Measurements from ENCODE around the gene LIPF. TPM values are rescaled to one million over a fixed set of nuclear protein-coding genes. Genes with fewer than 3 reads are reported as not detected.

LIPF gene
- total and polyA plus RNA-seq, 2 of the 13 experiments (the other 11 are each of a cell fraction or from before 2014, with no cell fraction given), result not detected

GRCh38 chr10:88680958-88681357, 16.7 kb downstream of the LIPF start:
- POLR2A ChIA-PET, result no interaction called here

More at GRCh38 chr10:88680958-88681357, 16.7 kb downstream of the LIPF start:
- no peak for DNase-seq (ENCODE audit: low spot score)
- H3K9me3 ChIP-seq (ENCODE audit: low read length), result no peaks in the 10 kb centered on the region
- no peak overlapping the region for H2AFZ ChIP-seq (ENCODE audit: low read length)
- intact Hi-C loops (cut with micrococcal nuclease; ENCODE audit: unreplicated experiment), result no loop called here
- H3K4me2 ChIP-seq (ENCODE audit: low read depth, low read length), result no peak overlapping the region
- no peaks in the 10 kb centered on the region for H3K36me3 ChIP-seq (replicated peaks in 1 of 2; ENCODE audit: control insufficient read depth in 1 of 2, insufficient read depth in 2 of 2, low read length in 2 of 2)
- BruUV-seq (replicated peaks), result no TSS peak
- no peak for FAIRE-seq
- 2% methylated on average over 4 of the region's 4 CpGs for WGBS (ENCODE audit: low lambda C conversion rate)
- no peak overlapping the region for H3K9ac ChIP-seq (ENCODE audit: insufficient read depth, low read depth, low read length)
- no peak overlapping the region for H3K27ac ChIP-seq (ENCODE audit: extremely low read length, insufficient read depth, low read length)
- TF ChIP-seq, protein P1, sequence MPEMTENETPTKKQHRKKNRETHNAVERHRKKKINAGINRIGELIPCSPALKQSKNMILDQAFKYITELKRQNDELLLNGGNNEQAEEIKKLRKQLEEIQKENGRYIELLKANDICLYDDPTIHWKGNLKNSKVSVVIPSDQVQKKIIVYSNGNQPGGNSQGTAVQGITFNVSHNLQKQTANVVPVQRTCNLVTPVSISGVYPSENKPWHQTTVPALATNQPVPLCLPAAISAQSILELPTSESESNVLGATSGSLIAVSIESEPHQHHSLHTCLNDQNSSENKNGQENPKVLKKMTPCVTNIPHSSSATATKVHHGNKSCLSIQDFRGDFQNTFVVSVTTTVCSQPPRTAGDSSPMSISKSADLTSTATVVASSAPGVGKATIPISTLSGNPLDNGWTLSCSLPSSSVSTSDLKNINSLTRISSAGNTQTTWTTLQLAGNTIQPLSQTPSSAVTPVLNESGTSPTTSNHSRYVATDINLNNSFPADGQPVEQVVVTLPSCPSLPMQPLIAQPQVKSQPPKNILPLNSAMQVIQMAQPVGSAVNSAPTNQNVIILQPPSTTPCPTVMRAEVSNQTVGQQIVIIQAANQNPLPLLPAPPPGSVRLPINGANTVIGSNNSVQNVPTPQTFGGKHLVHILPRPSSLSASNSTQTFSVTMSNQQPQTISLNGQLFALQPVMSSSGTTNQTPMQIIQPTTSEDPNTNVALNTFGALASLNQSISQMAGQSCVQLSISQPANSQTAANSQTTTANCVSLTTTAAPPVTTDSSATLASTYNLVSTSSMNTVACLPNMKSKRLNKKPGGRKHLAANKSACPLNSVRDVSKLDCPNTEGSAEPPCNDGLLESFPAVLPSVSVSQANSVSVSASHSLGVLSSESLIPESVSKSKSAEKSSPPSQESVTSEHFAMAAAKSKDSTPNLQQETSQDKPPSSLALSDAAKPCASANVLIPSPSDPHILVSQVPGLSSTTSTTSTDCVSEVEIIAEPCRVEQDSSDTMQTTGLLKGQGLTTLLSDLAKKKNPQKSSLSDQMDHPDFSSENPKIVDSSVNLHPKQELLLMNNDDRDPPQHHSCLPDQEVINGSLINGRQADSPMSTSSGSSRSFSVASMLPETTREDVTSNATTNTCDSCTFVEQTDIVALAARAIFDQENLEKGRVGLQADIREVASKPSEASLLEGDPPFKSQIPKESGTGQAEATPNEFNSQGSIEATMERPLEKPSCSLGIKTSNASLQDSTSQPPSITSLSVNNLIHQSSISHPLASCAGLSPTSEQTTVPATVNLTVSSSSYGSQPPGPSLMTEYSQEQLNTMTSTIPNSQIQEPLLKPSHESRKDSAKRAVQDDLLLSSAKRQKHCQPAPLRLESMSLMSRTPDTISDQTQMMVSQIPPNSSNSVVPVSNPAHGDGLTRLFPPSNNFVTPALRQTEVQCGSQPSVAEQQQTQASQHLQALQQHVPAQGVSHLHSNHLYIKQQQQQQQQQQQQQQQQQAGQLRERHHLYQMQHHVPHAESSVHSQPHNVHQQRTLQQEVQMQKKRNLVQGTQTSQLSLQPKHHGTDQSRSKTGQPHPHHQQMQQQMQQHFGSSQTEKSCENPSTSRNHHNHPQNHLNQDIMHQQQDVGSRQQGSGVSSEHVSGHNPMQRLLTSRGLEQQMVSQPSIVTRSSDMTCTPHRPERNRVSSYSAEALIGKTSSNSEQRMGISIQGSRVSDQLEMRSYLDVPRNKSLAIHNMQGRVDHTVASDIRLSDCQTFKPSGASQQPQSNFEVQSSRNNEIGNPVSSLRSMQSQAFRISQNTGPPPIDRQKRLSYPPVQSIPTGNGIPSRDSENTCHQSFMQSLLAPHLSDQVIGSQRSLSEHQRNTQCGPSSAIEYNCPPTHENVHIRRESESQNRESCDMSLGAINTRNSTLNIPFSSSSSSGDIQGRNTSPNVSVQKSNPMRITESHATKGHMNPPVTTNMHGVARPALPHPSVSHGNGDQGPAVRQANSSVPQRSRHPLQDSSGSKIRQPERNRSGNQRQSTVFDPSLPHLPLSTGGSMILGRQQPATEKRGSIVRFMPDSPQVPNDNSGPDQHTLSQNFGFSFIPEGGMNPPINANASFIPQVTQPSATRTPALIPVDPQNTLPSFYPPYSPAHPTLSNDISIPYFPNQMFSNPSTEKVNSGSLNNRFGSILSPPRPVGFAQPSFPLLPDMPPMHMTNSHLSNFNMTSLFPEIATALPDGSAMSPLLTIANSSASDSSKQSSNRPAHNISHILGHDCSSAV (CRISPR knock-in tag; IDR thresholded peaks at IDR 0.05; ENCODE audit: borderline replicate concordance), result no peak
- TF ChIP-seq RAD21 (CRISPR knock-in tag; IDR thresholded peaks at IDR 0.05) (no peak), U2AF2 (IDR thresholded peaks at IDR 0.05; ENCODE audit: low read depth, low read length) (no peak), RXRA (CRISPR knock-in tag; IDR thresholded peaks at IDR 0.05) (no peak), LBX2 (CRISPR knock-in tag; IDR thresholded peaks at IDR 0.05; ENCODE audit: borderline replicate concordance) (no peak), ERF (CRISPR knock-in tag; IDR thresholded peaks at IDR 0.05) (no peak), ZSCAN21 (CRISPR knock-in tag; IDR thresholded peaks at IDR 0.05; ENCODE audit: borderline replicate concordance) (no peak)
- TF ChIP-seq, protein P2, sequence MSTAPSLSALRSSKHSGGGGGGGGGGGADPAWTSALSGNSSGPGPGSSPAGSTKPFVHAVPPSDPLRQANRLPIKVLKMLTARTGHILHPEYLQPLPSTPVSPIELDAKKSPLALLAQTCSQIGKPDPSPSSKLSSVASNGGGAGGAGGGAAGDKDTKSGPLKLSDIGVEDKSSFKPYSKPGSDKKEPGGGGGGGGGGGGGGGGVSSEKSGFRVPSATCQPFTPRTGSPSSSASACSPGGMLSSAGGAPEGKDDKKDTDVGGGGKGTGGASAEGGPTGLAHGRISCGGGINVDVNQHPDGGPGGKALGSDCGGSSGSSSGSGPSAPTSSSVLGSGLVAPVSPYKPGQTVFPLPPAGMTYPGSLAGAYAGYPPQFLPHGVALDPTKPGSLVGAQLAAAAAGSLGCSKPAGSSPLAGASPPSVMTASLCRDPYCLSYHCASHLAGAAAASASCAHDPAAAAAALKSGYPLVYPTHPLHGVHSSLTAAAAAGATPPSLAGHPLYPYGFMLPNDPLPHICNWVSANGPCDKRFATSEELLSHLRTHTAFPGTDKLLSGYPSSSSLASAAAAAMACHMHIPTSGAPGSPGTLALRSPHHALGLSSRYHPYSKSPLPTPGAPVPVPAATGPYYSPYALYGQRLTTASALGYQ (CRISPR knock-in tag; IDR thresholded peaks at IDR 0.05), result no peak
- TF ChIP-seq, protein P3, sequence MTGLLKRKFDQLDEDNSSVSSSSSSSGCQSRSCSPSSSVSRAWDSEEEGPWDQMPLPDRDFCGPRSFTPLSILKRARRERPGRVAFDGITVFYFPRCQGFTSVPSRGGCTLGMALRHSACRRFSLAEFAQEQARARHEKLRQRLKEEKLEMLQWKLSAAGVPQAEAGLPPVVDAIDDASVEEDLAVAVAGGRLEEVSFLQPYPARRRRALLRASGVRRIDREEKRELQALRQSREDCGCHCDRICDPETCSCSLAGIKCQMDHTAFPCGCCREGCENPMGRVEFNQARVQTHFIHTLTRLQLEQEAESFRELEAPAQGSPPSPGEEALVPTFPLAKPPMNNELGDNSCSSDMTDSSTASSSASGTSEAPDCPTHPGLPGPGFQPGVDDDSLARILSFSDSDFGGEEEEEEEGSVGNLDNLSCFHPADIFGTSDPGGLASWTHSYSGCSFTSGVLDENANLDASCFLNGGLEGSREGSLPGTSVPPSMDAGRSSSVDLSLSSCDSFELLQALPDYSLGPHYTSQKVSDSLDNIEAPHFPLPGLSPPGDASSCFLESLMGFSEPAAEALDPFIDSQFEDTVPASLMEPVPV (CRISPR knock-in tag; IDR thresholded peaks at IDR 0.05), result no peak
- no peak overlapping the region for H3K4me3 ChIP-seq (replicated peaks in 1 of 3; ENCODE audit: insufficient read depth in 1 of 3, low read depth in 2 of 3, low read length in 3 of 3)
- no peaks in the 10 kb centered on the region for H3K79me2 ChIP-seq (ENCODE audit: insufficient read depth, low read length)
- no peaks in the 10 kb centered on the region for H4K20me1 ChIP-seq (ENCODE audit: insufficient read depth, low read length)
- ATAC-seq, result no peak
- no peaks in the 10 kb centered on the region for H3K4me1 ChIP-seq (ENCODE audit: insufficient read depth, low read length)
- CTCF ChIA-PET (ENCODE audit: low intra/inter-chr PET ratio, low total read pairs), result no interaction called here
- in situ Hi-C loops (cut with HindIII; ENCODE audit: extremely low pct_ligation_motif_present, low pct_unique_long_range_greater_than_20kb), result no loop called here
- no peaks in the 10 kb centered on the region for H3K27me3 ChIP-seq (ENCODE audit: control insufficient read depth in 1 of 2, insufficient read depth in 2 of 2, low read length in 2 of 2)

Data from HepG2 (cell line).